ENCODE data around the gene LCE4A. TPM values are rescaled to one million over a fixed set of nuclear protein-coding genes. Genes with fewer than 3 reads are reported as not detected.

The LCE4A gene
- total RNA-seq, 1 experiment from 2014 or later, result not detected

- Histone ChIP-seq H3K9ac (ENCODE audit: low read length) (no peak overlapping the region), H3K9me3 (ENCODE audit: low read length) (no peaks in the 10 kb centered on the region), H3K27me3 (ENCODE audit: low read length) (no peaks in the 10 kb centered on the region), H3K27ac (ENCODE audit: low read length) (no peak overlapping the region), H3K79me2 (ENCODE audit: low read length) (no peaks in the 10 kb centered on the region), H4K20me1 (ENCODE audit: low read length) (no peaks in the 10 kb centered on the region), H3K4me2 (ENCODE audit: low read length) (no peak overlapping the region), H3K36me3 (ENCODE audit: low read depth, low read length) (no peaks in the 10 kb centered on the region), H3K9me2 (replicated peaks; ENCODE audit: low read length) (no peaks in the 10 kb centered on the region), H3F3A (ENCODE audit: low read length, unreplicated experiment) (no peaks in the 10 kb centered on the region), H3K4me3 (ENCODE audit: low read length) (no peak overlapping the region), H3K4me1 (ENCODE audit: insufficient read depth, low read length) (peaks cover 13% of the 10 kb centered on the region), H2AFZ (ENCODE audit: low read length) (no peak overlapping the region)
- TF ChIP-seq EZH2phosphoT487 (IDR thresholded peaks at IDR 0.05; ENCODE audit: borderline replicate concordance, low read length), result no peak
- TF ChIP-seq CTCF (conservative IDR thresholded peaks at IDR 0.05; ENCODE audit: low read depth, low read length), result no peak
- no peak for TF ChIP-seq EZH2 (IDR thresholded peaks at IDR 0.05; ENCODE audit: low read length, unreplicated experiment)
- ATAC-seq (no peak), DNase-seq (peak; percentile 63)
- no TSS peak for BruUV-seq (replicated peaks)
- ChIA-PET POLR2A (ENCODE audit: unreplicated experiment) (no interaction called here), CTCF (no interaction called here)
- intact Hi-C loops (cut with micrococcal nuclease), result no loop called here
These were observed 35.6 kb downstream of the LCE4A start for GRCh38 chr1:152743371-152744145.

GRCh38 chr1:152745289-152745704 is 37.3 kb downstream of the LCE4A start:
- DNase-seq (peak; percentile 65), ATAC-seq (no peak)
- Histone ChIP-seq H3K4me3 (ENCODE audit: low read length) (no peak overlapping the region), H3K36me3 (ENCODE audit: low read depth, low read length) (no peaks in the 10 kb centered on the region), H3K27me3 (ENCODE audit: low read length) (peaks cover 3% of the 10 kb centered on the region; the same call in 1 of the 2 replicates), H2AFZ (ENCODE audit: low read length) (no peak overlapping the region), H3K9me2 (replicated peaks; ENCODE audit: low read length) (no peaks in the 10 kb centered on the region), H3K9me3 (ENCODE audit: low read length) (no peaks in the 10 kb centered on the region), H3K27ac (ENCODE audit: low read length) (no peak overlapping the region), H4K20me1 (ENCODE audit: low read length) (no peaks in the 10 kb centered on the region), H3F3A (ENCODE audit: low read length, unreplicated experiment) (no peaks in the 10 kb centered on the region), H3K4me2 (ENCODE audit: low read length) (no peak overlapping the region), H3K79me2 (ENCODE audit: low read length) (no peaks in the 10 kb centered on the region), H3K9ac (ENCODE audit: low read length) (no peak overlapping the region), H3K4me1 (ENCODE audit: insufficient read depth, low read length) (peaks cover 13% of the 10 kb centered on the region)
- intact Hi-C loops (cut with micrococcal nuclease), result no loop called here
- ChIA-PET CTCF (no interaction called here), POLR2A (ENCODE audit: unreplicated experiment) (no interaction called here)
- no TSS peak for BruUV-seq (replicated peaks)
- no peak for TF ChIP-seq EZH2phosphoT487 (IDR thresholded peaks at IDR 0.05; ENCODE audit: borderline replicate concordance, low read length)
- TF ChIP-seq CTCF (conservative IDR thresholded peaks at IDR 0.05; ENCODE audit: low read depth, low read length), result peak; percentile 47

GRCh38 chr1:152745765-152746444 is 37.9 kb downstream of the LCE4A start:
- H4K20me1 ChIP-seq (ENCODE audit: low read length), result no peaks in the 10 kb centered on the region
- no peak overlapping the region for H3K4me2 ChIP-seq (ENCODE audit: low read length)
- no peaks in the 10 kb centered on the region for H3K9me2 ChIP-seq (replicated peaks; ENCODE audit: low read length)
- CTCF ChIA-PET, result no interaction called here
- intact Hi-C loops (cut with micrococcal nuclease), result no loop called here
- H3K36me3 ChIP-seq (ENCODE audit: low read depth, low read length), result no peaks in the 10 kb centered on the region
- no peaks in the 10 kb centered on the region for H3F3A ChIP-seq (ENCODE audit: low read length, unreplicated experiment)
- H3K4me1 ChIP-seq (ENCODE audit: insufficient read depth, low read length), result peaks cover 13% of the 10 kb centered on the region
- no TSS peak for BruUV-seq (replicated peaks)
- TF ChIP-seq CTCF (conservative IDR thresholded peaks at IDR 0.05; ENCODE audit: low read depth, low read length) (no peak), EZH2phosphoT487 (IDR thresholded peaks at IDR 0.05; ENCODE audit: borderline replicate concordance, low read length) (no peak), EZH2 (IDR thresholded peaks at IDR 0.05; ENCODE audit: low read length, unreplicated experiment) (no peak)
- no peak overlapping the region for H3K27ac ChIP-seq (ENCODE audit: low read length)
- H3K9me3 ChIP-seq (ENCODE audit: low read length), result no peaks in the 10 kb centered on the region
- no peaks in the 10 kb centered on the region for H3K79me2 ChIP-seq (ENCODE audit: low read length)
- no peak overlapping the region for H3K4me3 ChIP-seq (ENCODE audit: low read length)
- ATAC-seq, result no peak
- POLR2A ChIA-PET (ENCODE audit: unreplicated experiment), result no interaction called here
- H3K9ac ChIP-seq (ENCODE audit: low read length), result no peak overlapping the region
- no peak for DNase-seq
- H2AFZ ChIP-seq (ENCODE audit: low read length), result no peak overlapping the region
- peaks cover 3% of the 10 kb centered on the region; the same call in 1 of the 2 replicates for H3K27me3 ChIP-seq (ENCODE audit: low read length)
